ENCODE measurements around the gene DGCR8.

The DGCR8 gene

GRCh38 chr22:20110359-20110985, 30.4 kb downstream of the DGCR8 start:
- DNase-seq (ENCODE audit: low read depth), result no peak

GRCh38 chr22:20111045-20111688, 31.1 kb downstream of the DGCR8 start:
- DNase-seq (ENCODE audit: low read depth), result no peak

- no peak for DNase-seq (ENCODE audit: low read depth)
Observed at GRCh38 chr22:20111689-20112622, 31.9 kb downstream of the DGCR8 start.

- DNase-seq (ENCODE audit: low read depth), result no peak
Observed at GRCh38 chr22:20112623-20113511, 32.8 kb downstream of the DGCR8 start.

- DNase-seq (ENCODE audit: low read depth), result no peak
Observed at GRCh38 chr22:20113551-20114310, 33.7 kb downstream of the DGCR8 start.

- no peak for DNase-seq (ENCODE audit: low read depth)
Observed at GRCh38 chr22:20114506-20115475, 34.8 kb downstream of the DGCR8 start.

GRCh38 chr22:20115691-20116375, 35.8 kb downstream of the DGCR8 start, which contains the start of gene RANBP1:
Gene RANBP1, plus strand, starts transcription at chr22:20116104. Its CDS starts 81 bp downstream, at chr22:20116185.
- no peak for DNase-seq (ENCODE audit: low read depth)

- DNase-seq (ENCODE audit: low read depth), result no peak
Observed at GRCh38 chr22:20116376-20116950, 36.4 kb downstream of the DGCR8 start.

GRCh38 chr22:20116951-20117632, 37.1 kb downstream of the DGCR8 start, which contains the start of gene TRMT2A:
Gene TRMT2A, minus strand, starts transcription at chr22:20117226. Its CDS starts 320 bp downstream, at chr22:20116906.
- DNase-seq (ENCODE audit: low read depth), result peak; percentile 96

GRCh38 chr22:20117633-20118299, 37.7 kb downstream of the DGCR8 start:
- DNase-seq (ENCODE audit: low read depth), result peak; percentile 58

- no peak for DNase-seq (ENCODE audit: low read depth)
Observed at GRCh38 chr22:20118300-20119020, 38.4 kb downstream of the DGCR8 start.

- DNase-seq (ENCODE audit: low read depth), result no peak
Observed at GRCh38 chr22:20121856-20122415, 41.9 kb downstream of the DGCR8 start.

- no peak for DNase-seq (ENCODE audit: low read depth)
Observed at GRCh38 chr22:20123366-20124082, 43.5 kb downstream of the DGCR8 start.

GRCh38 chr22:20124083-20124787, 44.2 kb downstream of the DGCR8 start:
- DNase-seq (ENCODE audit: low read depth), result no peak

Measured in activated T-helper 9 cell treated with anti-CD3 and anti-CD28 coated beads, Interleukin-2, amount 50 U/mL, for 16 hours (primary cell).